K562 (cell line): ENCODE results near the gene MYL12A. TPM values are rescaled to one million over a fixed set of nuclear protein-coding genes. Genes with fewer than 3 reads are reported as not detected.
A peak's percentile ranks its signal among the peaks of the same experiment; 100 is the strongest.

Experiments used
- ARID2 ChIP-seq: fragments of 450-650 bp; IDR thresholded peaks from 2 replicates; pipeline ENCODE4 v1.6.1; 2017; ENCODE audit warnings: antibody characterized with exemption, mild to moderate bottlenecking
- BCOR ChIP-seq: fragments of 450-650 bp; IDR thresholded peaks from 2 replicates; pipeline ENCODE4 v1.6.1; 2016
- BRD9 ChIP-seq: fragments of 450-650 bp; IDR thresholded peaks from 2 replicates; pipeline ENCODE4 v1.6.1; 2018; ENCODE audit warnings: low read depth; ENCODE audit not compliant: partially characterized antibody
- CCAR2 ChIP-seq: fragments of 200-400 bp; formaldehyde crosslinking; IDR thresholded peaks from 2 replicates; pipeline ENCODE4 v1.6.1; 2017; ENCODE audit warnings: mild to moderate bottlenecking, low read depth, low read length
- DIDO1 ChIP-seq: fragments of 450-650 bp; IDR thresholded peaks from 2 replicates; pipeline ENCODE4 v1.6.1; 2016; ENCODE audit warnings: low read depth, missing biosample characterization, missing genetic modification characterization
- DNMT1 ChIP-seq: fragments of 450-650 bp; IDR thresholded peaks from 2 replicates; pipeline ENCODE4 v1.6.1; 2016; ENCODE audit warnings: antibody characterized with exemption, mild to moderate bottlenecking
- E2F8 ChIP-seq: fragments of 450-650 bp; IDR thresholded peaks from 2 replicates; pipeline ENCODE4 v1.7.1; 2018; ENCODE audit warnings: mild to moderate bottlenecking, low read depth; ENCODE audit not compliant: partially characterized antibody
- FOXP4 ChIP-seq: sonication (generic); formaldehyde crosslinking; IDR thresholded peaks from 2 replicates; pipeline ENCODE4 v1.8.0; 2022; ENCODE audit warnings: mild to moderate bottlenecking, missing genetic modification reagents, borderline replicate concordance
- ILF3 ChIP-seq: fragments of 450-650 bp; IDR thresholded peaks from 2 replicates; pipeline ENCODE4 v1.6.1; 2018; ENCODE audit warnings: antibody characterized with exemption, mild to moderate bottlenecking, moderate library complexity, borderline replicate concordance
- KDM5B ChIP-seq: fragments of 200-600 bp; sonication (generic); IDR thresholded peaks from 2 replicates; pipeline ENCODE4 v1.6.1; 2012; ENCODE audit warnings: low read depth, mild to moderate bottlenecking, moderate library complexity, low read length, control low read depth, inconsistent platforms; ENCODE audit not compliant: insufficient replicate concordance
- KLF16 ChIP-seq: IDR thresholded peaks from 2 replicates; pipeline ENCODE4 v1.6.1; 2016; ENCODE audit warnings: antibody characterized with exemption
- MTA3 ChIP-seq: fragments of 450-650 bp; formaldehyde crosslinking; IDR thresholded peaks from 2 replicates; pipeline ENCODE4 v1.6.1; 2017; ENCODE audit warnings: mild to moderate bottlenecking, borderline replicate concordance
- NEUROD1 ChIP-seq: fragments of 150-350 bp; IDR thresholded peaks from 2 replicates; pipeline ENCODE4 v1.6.1; 2014; ENCODE audit warnings: borderline replicate concordance, low read length, low read depth; ENCODE audit not compliant: partially characterized antibody
- NFATC3 ChIP-seq: fragments of 450-650 bp; IDR thresholded peaks from 2 replicates; pipeline ENCODE4 v1.6.1; 2017; ENCODE audit warnings: mild to moderate bottlenecking
- RBM34 ChIP-seq: fragments of 200-400 bp; formaldehyde crosslinking; IDR thresholded peaks from 2 replicates; pipeline ENCODE4 v1.6.1; 2018; ENCODE audit warnings: low read length, borderline replicate concordance; ENCODE audit not compliant: insufficient read depth
- TAF15 ChIP-seq: fragments of 200-400 bp; formaldehyde crosslinking; IDR thresholded peaks from 2 replicates; pipeline ENCODE4 v1.6.1; 2017; ENCODE audit warnings: mild to moderate bottlenecking, low read depth, low read length, moderate library complexity
- U2AF1 ChIP-seq: fragments of 200-400 bp; formaldehyde crosslinking; optimal IDR thresholded peaks from 2 replicates; pipeline ENCODE3; 2017; ENCODE audit warnings: mild to moderate bottlenecking, low read depth, low read length, moderate library complexity
- ZFP1 ChIP-seq: fragments of 450-650 bp; formaldehyde crosslinking; IDR thresholded peaks from 2 replicates; pipeline ENCODE4 v1.4.0; 2020; ENCODE audit warnings: mild to moderate bottlenecking, mixed read lengths
- ZNF436 ChIP-seq: fragments of 250-450, 450-650 bp; sonication (Bioruptor Pico); formaldehyde crosslinking; IDR thresholded peaks from 2 replicates; pipeline ENCODE4 v1.7.0; 2020; ENCODE audit warnings: mild to moderate bottlenecking
- ZNF445 ChIP-seq: fragments of 250-450 bp; sonication (Bioruptor Pico); IDR thresholded peaks from 2 replicates; pipeline ENCODE4 v1.4.0; 2020; ENCODE audit warnings: low read depth, mild to moderate bottlenecking, moderate library complexity
- ZSCAN29 ChIP-seq: fragments of 450-650 bp; IDR thresholded peaks from 2 replicates; pipeline ENCODE4 v1.6.1; 2017
- polyA plus RNA-seq, 8 experiments: library from polyadenylated mRNA; depleted of rRNA in 4 of 8; stranded (reverse) in 5 of 8; unstranded in 3 of 8; fragments of >200 nt; fragmentation: Nextera tagmentation in 2 of 8; fragmentation: Illumina TruSeq in 1 of 8; extraction: Ambion mirVana in 2 of 8; extraction: Trizol in 1 of 8; gene quantifications; 2 replicates each; pipeline versions ENCODE4 v1.2.1 to v1.2.3, GENCODE V29; 2011 to 2014; ENCODE audit warnings: inconsistent platforms in 1 of 8, missing spikeins in 1 of 8
- total RNA-seq, 7 experiments: library from RNA; depleted of rRNA in 6 of 7; stranded (reverse); fragments of >200 nt in 6 of 7; fragmentation: Illumina TruSeq in 2 of 7; extraction: Trizol in 2 of 7; gene quantifications; 2 replicates each; pipeline versions ENCODE4 v1.2.1 to v1.2.3, GENCODE V29; 2011 to 2021; ENCODE audit warnings: low replicate concordance in 1 of 7
- TF ChIP-seq, protein P1 (sequence below): fragments of 250-450 bp; sonication (Bioruptor Pico); IDR thresholded peaks from 2 replicates; pipeline ENCODE4 v1.6.1; 2021; ENCODE audit warnings: mild to moderate bottlenecking
- TF ChIP-seq, protein P2 (sequence below): fragments of 250-450 bp; sonication (Bioruptor Pico); IDR thresholded peaks from 2 replicates; pipeline ENCODE4 v1.4.0; 2020; ENCODE audit warnings: mild to moderate bottlenecking

Gene MYL12A
- total and polyA plus RNA-seq, 9 of the 15 experiments (the other 6 are each of a cell fraction or from before 2014, with no cell fraction given): 308 to 1,031 (median 559) TPM

- TF ChIP-seq, protein P1, sequence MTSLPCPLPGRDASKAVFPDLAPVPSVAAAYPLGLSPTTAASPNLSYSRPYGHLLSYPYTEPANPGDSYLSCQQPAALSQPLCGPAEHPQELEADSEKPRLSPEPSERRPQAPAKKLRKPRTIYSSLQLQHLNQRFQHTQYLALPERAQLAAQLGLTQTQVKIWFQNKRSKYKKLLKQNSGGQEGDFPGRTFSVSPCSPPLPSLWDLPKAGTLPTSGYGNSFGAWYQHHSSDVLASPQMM (CRISPR knock-in tag): no peak
- no peak for TF ChIP-seq NFATC3
- TF ChIP-seq DIDO1: no peak
- TF ChIP-seq, protein P2, sequence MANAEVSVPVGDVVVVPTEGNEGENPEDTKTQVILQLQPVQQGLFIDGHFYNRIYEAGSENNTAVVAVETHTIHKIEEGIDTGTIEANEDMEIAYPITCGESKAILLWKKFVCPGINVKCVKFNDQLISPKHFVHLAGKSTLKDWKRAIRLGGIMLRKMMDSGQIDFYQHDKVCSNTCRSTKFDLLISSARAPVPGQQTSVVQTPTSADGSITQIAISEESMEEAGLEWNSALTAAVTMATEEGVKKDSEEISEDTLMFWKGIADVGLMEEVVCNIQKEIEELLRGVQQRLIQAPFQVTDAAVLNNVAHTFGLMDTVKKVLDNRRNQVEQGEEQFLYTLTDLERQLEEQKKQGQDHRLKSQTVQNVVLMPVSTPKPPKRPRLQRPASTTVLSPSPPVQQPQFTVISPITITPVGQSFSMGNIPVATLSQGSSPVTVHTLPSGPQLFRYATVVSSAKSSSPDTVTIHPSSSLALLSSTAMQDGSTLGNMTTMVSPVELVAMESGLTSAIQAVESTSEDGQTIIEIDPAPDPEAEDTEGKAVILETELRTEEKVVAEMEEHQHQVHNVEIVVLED (CRISPR knock-in tag): 0 out of 2 replicates have a peak, but pooled peaks have one; percentile 4
- TF ChIP-seq KDM5B: peak; percentile 34
- TF ChIP-seq DNMT1: peak; percentile 3; the same call in 1 of the 2 replicates
- peak; percentile 37; the same call in 1 of the 2 replicates for TF ChIP-seq BCOR
- no peak for TF ChIP-seq U2AF1
- TF ChIP-seq BRD9: peak; percentile 88
- no peak for TF ChIP-seq RBM34
- TF ChIP-seq CCAR2: no peak
- TF ChIP-seq ZNF445 (CRISPR knock-in tag): 0 out of 2 replicates have a peak, but pooled peaks have one; percentile 31
- TF ChIP-seq ZFP1 (CRISPR knock-in tag): no peak
- peak; percentile 20 for TF ChIP-seq E2F8
- no peak for TF ChIP-seq FOXP4
- TF ChIP-seq NEUROD1: no peak
- TF ChIP-seq TAF15: no peak
- TF ChIP-seq ZSCAN29: no peak
- TF ChIP-seq KLF16: peak; percentile 67
- peak; percentile 30; the same call in 1 of the 2 replicates for TF ChIP-seq MTA3
- no peak for TF ChIP-seq ILF3
- peak; percentile 4; the same call in 1 of the 2 replicates for TF ChIP-seq ARID2
- no peak for TF ChIP-seq ZNF436 (CRISPR knock-in tag)
Observed at GRCh38 chr18:3246635-3247239, 864 bp upstream of the MYL12A start (continued).
